Medulla oblongata (tissue), 1 donor: Measurements from ENCODE around the gene PRAMEF2.
"Not testable (repeated sequence)": the region's sequence is repeated elsewhere in the genome, so short reads cannot be mapped to it uniquely, and the experiment has no call there.

Experiments used
- DNase-seq: peaks from one replicate; pipeline ENCODE4 v3.0.0-alpha.2; 2015; ENCODE audit errors: extremely low spot score

Gene PRAMEF2

DNA sequence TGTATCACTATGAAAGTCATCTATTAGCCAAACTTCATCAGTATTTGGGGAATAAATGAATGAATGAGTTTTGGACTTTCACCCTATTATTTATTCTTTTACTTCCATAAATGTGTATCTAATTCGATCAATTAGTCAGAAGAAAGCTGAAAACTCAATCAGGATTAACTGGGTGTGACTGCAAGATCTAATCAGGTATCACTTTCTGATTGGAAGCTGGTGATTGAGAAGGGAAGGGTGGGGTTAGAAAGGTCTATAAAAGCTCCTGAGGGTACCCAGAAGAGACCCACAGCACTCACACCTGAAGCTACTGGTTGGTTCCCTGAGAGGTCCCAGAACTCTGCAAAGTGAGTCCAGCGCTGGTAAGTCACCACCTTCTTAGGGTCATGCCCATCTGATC, at the start of gene PRAMEF2:
TSS of gene PRAMEF2 (plus strand) at position 301 of the 400 bp plus-strand sequence. CDS start 1,924 bp downstream, outside the sequence.
- DNase-seq: not testable (repeated sequence)

DNA sequence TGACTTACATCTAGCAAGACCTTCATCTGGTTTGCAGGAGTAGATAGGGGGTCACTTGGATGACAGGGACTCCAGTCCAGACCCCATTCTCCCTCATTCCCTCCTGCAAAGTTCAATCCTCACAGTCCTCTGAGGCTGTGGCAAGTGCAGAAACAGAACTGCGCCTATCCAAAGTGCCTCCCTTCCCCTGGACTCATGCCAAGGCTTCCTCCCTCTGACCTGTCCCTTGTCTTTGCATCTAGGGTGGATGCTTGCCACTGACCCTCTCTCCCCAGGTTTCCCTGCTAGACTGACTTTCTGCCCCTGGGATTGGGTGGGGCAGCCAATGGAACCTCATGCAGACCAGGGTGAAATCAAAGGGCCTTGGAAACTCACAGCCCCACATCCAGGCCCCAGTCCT, 47.0 kb upstream of the PRAMEF2 start:
- no peak for DNase-seq

DNA sequence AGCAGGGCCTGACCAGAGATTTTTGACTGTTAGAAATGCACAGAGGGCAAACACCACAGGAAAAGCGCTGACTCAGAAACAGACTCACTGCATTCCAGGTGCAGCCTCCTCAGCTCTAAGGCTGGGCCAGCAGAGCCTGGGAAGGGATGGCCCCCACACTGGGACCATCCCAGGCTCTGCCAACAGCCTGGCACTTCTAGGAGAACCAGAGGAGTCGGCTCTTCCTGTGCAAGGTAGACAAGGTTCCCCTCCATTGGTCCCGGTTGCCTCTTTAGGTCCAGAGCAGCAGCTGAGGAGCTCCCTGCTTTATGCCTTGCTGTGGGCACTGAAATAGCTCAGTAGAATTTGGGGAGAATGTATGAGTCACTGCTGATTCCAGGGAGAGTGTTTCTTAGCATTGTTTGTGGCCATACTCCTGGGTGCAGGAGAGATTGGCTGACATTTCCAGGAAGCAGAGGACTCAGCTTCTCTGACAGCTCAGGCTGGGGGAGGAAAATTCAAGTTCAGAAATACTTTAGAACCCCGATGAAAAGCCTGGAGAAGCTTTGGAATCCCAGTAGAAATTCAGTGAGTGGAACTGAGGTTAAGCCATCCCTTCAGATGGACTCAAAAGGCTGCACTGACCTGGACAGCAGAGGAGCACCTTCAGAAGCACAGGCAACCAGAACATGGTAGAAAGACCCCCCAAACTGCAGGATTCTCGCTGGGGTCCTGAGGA, 46.0 kb upstream of the PRAMEF2 start:
- no peak for DNase-seq

- DNase-seq: no peak
These were observed 45.5 kb upstream of the PRAMEF2 start for GRCh38 chr1:12811409-12811784.

DNA sequence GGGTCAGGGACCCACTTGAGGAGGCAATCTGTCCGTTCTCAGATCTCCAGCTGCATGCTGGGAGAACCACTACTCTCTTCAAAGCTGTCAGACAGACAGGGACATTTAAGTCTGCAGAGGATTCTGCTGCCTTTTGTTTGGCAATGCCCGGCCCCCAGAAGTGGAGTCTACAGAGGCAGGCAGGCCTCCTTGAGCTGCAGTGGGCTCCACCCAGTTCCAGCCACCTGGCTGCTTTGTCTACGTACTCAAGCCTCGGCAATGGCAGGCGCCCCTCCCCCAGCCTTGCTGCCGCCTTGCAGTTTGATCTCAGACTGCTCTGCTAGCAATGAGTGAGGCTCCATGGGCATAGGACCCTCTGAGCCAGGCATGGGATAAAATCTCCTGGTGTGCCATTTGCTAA, 37.8 kb upstream of the PRAMEF2 start:
- not testable (repeated sequence) for DNase-seq

GRCh38 chr1:12831310-12831709, 25.6 kb upstream of the PRAMEF2 start, which contains the start of gene PRAMEF11:
TSS of gene PRAMEF11 (minus strand) at chr1:12831410. CDS start at chr1:12828789, 2,621 bp downstream.
- not testable (repeated sequence) for DNase-seq

GRCh38 chr1:12833251-12833650, 23.6 kb upstream of the PRAMEF2 start:
- DNase-seq: not testable (repeated sequence)

- DNase-seq: not testable (repeated sequence)
These were observed 8.3 kb upstream of the PRAMEF2 start, which contains the start of gene HNRNPCL1 for GRCh38 chr1:12848620-12849019. TSS of gene HNRNPCL1 (minus strand) at chr1:12848720. CDS start at chr1:12848289, 431 bp downstream.

DNA sequence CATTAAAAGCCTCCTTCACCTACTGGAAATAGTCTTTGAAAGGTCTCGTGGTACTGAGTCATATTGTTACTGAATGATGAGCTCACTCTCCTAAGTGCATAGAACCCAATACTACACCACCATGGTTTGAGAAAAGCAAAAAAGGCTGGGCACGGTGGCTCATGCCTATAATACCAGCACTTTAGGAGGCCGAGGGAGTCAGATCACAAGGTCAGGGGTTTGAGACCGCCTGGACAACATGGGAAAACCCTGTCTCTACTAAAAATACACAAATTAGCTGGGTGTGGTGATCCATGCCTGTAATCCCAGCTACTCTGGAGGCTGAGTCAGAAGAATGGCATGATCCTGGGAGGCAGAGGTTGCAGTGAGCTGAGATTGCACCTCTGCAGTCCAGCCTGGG, 5.1 kb upstream of the PRAMEF2 start:
- no peak for DNase-seq

- not testable (repeated sequence) for DNase-seq
These were observed 6.4 kb downstream of the PRAMEF2 start for GRCh38 chr1:12863131-12863880.

GRCh38 chr1:12878453-12878852, 21.6 kb downstream of the PRAMEF2 start:
- DNase-seq: not testable (repeated sequence)

DNA sequence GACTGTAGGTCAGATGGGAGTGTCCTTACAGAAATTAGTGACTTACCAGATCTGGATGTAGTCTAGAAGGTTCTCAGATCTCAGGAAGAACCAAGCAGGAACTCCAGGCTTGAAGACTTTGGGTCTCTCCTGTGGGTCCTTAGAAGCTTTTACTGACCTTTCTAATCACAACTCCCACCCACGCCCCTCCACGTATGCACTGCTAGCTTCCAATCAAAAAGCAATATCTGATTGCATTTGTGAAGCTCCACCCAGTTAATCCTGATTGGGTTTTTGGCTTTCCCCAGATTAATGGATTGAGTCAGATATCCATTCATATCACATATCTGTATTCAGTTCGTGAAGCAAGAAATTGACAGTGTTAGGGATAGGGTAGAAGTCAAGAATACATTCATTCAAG, 29.2 kb downstream of the PRAMEF2 start, which contains the start of gene PRAMEF4:
TSS of gene PRAMEF4 (minus strand) at position 101 of the 400 bp plus-strand sequence. CDS start 2,807 bp downstream, outside the sequence.
- DNase-seq: not testable (repeated sequence)

DNA sequence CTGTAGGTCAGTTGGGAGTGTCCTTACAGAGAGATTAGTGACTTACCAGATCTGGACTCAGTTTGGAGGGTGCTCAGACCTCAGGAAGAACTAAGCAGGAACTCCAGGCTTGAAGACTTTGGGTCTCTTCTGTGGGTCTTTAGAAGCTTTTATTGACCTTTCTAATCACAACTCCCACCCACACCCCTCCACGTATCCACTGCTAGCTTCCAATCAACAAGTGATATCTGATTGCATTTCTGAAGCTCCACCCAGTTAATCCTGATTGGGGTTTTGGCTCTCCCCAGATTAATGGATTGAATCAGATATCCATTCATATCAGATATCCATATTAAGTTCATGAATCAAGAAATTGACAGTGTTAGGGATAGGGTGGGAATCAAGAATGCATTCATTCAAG, 41.3 kb downstream of the PRAMEF2 start, which contains the start of gene PRAMEF10:
TSS of gene PRAMEF10 (minus strand) at position 101 of the 400 bp plus-strand sequence. CDS start 2,423 bp downstream, outside the sequence.
- DNase-seq: not testable (repeated sequence)

- DNase-seq: not testable (repeated sequence)
These were observed 42.3 kb downstream of the PRAMEF2 start for GRCh38 chr1:12899186-12899585.

DNA sequence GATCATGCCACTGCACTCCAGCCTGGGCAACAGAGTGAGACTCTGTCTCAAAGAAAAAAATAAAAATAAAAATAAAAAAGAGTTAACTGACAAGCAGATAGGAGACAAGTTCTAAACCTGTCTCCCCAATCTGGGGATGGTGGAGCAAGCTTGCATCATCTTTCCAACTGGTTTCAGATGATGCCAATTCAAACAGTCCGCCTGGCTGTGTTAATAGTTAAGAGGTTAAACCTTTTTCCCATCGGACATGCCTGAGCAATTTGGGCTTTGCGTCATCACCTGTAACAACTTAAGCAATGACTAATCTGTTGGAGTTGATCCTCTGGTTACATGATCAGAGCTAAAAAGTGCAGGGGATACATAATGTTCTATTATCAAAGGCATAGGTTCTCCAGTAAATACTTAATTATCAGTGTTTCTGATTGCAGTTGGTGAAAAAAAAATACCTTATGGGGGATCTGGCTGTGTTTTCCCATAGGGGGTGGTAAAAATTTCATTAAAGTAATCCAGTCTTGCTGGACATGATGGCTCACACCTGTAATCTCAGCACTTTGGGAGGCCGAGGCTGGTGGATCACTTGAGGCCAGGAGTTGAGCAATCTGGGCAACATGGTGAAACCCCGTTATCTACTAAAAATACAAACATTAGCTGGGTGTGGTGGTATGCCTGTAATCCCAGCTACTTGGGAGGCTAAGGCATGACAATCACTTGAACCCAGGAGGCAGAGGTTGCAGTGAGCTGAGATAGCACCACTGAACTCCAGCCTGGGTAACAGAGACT, 47.1 kb downstream of the PRAMEF2 start:
- not testable (repeated sequence) for DNase-seq
